ENCODE results near the gene SELL.

Gene SELL

DNA sequence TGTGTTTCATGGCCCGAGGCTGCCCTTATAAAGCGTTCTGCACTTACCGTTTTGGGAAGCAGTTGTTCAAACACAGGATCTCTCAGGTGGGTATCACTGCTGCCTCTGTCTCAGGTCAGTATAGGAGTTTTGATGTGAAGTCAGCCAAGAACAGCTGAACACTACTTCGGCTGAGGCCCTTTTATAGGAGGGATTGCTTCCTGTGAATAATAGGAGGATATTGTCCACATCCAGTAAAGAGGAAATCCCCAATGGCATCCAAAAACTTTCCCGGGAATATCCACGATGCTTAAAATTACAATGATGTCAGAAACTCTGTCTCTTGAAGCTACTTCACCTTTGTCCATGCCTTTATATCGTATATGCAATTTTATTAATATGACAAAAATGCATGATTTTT, 22.5 kb upstream of the SELL start, which contains the start of gene SELE:
Gene SELE (minus strand): TSS at position 156 of the 400 bp plus-strand sequence. CDS start 467 bp downstream, outside the sequence.
- ChIA-PET POLR2A (interaction anchor here (1.4 kb wide), 1 partner anchor 61 kb away, joined by 4 read pairs; the partner anchor contains the start of gene METTL18), CTCF (interaction anchor here (1.1 kb wide), 1 partner anchor 76 kb away, joined by 3 read pairs; no protein-coding TSS in a partner anchor)
- no peaks in the 10 kb centered on the region for H3K4me1 ChIP-seq (ENCODE audit: control insufficient read depth, insufficient read depth, low read length)
- H3K27ac ChIP-seq (ENCODE audit: extremely low read depth, low read depth, low read length) = no peak within 1 kb of the TSS
- H3K36me3 ChIP-seq (ENCODE audit: control insufficient read depth in 2 of 2, insufficient read depth in 1 of 2, low read length in 2 of 2) = no peaks in the 10 kb centered on the region
- no peak within 1 kb of the TSS for H3K4me3 ChIP-seq (ENCODE audit: low read depth, low read length)
- TF ChIP-seq, protein P1, sequence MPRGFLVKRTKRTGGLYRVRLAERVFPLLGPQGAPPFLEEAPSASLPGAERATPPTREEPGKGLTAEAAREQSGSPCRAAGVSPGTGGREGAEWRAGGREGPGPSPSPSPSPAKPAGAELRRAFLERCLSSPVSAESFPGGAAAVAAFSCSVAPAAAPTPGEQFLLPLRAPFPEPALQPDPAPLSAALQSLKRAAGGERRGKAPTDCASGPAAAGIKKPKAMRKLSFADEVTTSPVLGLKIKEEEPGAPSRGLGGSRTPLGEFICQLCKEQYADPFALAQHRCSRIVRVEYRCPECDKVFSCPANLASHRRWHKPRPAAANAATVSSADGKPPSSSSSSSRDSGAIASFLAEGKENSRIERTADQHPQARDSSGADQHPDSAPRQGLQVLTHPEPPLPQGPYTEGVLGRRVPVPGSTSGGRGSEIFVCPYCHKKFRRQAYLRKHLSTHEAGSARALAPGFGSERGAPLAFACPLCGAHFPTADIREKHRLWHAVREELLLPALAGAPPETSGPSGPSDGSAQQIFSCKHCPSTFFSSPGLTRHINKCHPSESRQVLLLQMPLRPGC (tag by site-specific recombination; IDR thresholded peaks at IDR 0.05) = no peak
- TF ChIP-seq OVOL3 (tag by site-specific recombination; IDR thresholded peaks at IDR 0.05) (no peak), ZNF223 (tag by site-specific recombination; IDR thresholded peaks at IDR 0.05) (no peak), ZNF112 (tag by site-specific recombination; IDR thresholded peaks at IDR 0.05) (no peak), ZNF221 (tag by site-specific recombination; IDR thresholded peaks at IDR 0.05; ENCODE audit: borderline replicate concordance) (no peak), ZNF366 (tag by site-specific recombination; conservative IDR thresholded peaks at IDR 0.05) (no peak), ZNF302 (tag by site-specific recombination; IDR thresholded peaks at IDR 0.05; ENCODE audit: low read depth) (no peak), ZNF544 (tag by site-specific recombination; IDR thresholded peaks at IDR 0.05) (no peak), ZNF843 (tag by site-specific recombination; IDR thresholded peaks at IDR 0.05) (no peak), ZNF701 (tag by site-specific recombination; IDR thresholded peaks at IDR 0.05) (no peak), ZNF571 (tag by site-specific recombination; IDR thresholded peaks at IDR 0.05) (no peak), KLF1 (tag by site-specific recombination; IDR thresholded peaks at IDR 0.05) (no peak), ZNF660 (tag by site-specific recombination; IDR thresholded peaks at IDR 0.05) (no peak), ZXDB (tag by site-specific recombination; IDR thresholded peaks at IDR 0.05) (no peak), ZNF169 (tag by site-specific recombination; IDR thresholded peaks at IDR 0.05) (no peak), ZNF335 (tag by site-specific recombination; conservative IDR thresholded peaks at IDR 0.05) (no peak)
- TF ChIP-seq, protein P2, sequence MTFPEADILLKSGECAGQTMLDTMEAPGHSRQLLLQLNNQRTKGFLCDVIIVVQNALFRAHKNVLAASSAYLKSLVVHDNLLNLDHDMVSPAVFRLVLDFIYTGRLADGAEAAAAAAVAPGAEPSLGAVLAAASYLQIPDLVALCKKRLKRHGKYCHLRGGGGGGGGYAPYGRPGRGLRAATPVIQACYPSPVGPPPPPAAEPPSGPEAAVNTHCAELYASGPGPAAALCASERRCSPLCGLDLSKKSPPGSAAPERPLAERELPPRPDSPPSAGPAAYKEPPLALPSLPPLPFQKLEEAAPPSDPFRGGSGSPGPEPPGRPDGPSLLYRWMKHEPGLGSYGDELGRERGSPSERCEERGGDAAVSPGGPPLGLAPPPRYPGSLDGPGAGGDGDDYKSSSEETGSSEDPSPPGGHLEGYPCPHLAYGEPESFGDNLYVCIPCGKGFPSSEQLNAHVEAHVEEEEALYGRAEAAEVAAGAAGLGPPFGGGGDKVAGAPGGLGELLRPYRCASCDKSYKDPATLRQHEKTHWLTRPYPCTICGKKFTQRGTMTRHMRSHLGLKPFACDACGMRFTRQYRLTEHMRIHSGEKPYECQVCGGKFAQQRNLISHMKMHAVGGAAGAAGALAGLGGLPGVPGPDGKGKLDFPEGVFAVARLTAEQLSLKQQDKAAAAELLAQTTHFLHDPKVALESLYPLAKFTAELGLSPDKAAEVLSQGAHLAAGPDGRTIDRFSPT (tag by site-specific recombination; IDR thresholded peaks at IDR 0.05) = no peak
- TF ChIP-seq, protein P3, sequence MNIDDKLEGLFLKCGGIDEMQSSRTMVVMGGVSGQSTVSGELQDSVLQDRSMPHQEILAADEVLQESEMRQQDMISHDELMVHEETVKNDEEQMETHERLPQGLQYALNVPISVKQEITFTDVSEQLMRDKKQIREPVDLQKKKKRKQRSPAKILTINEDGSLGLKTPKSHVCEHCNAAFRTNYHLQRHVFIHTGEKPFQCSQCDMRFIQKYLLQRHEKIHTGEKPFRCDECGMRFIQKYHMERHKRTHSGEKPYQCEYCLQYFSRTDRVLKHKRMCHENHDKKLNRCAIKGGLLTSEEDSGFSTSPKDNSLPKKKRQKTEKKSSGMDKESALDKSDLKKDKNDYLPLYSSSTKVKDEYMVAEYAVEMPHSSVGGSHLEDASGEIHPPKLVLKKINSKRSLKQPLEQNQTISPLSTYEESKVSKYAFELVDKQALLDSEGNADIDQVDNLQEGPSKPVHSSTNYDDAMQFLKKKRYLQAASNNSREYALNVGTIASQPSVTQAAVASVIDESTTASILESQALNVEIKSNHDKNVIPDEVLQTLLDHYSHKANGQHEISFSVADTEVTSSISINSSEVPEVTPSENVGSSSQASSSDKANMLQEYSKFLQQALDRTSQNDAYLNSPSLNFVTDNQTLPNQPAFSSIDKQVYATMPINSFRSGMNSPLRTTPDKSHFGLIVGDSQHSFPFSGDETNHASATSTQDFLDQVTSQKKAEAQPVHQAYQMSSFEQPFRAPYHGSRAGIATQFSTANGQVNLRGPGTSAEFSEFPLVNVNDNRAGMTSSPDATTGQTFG (tag by site-specific recombination; IDR thresholded peaks at IDR 0.05; ENCODE audit: borderline replicate concordance) = no peak
- TF ChIP-seq, protein P4, sequence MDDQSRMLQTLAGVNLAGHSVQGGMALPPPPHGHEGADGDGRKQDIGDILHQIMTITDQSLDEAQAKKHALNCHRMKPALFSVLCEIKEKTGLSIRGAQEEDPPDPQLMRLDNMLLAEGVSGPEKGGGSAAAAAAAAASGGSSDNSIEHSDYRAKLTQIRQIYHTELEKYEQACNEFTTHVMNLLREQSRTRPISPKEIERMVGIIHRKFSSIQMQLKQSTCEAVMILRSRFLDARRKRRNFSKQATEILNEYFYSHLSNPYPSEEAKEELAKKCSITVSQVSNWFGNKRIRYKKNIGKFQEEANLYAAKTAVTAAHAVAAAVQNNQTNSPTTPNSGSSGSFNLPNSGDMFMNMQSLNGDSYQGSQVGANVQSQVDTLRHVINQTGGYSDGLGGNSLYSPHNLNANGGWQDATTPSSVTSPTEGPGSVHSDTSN (CRISPR knock-in tag; IDR thresholded peaks at IDR 0.05) = no peak
- TF ChIP-seq, protein P5, sequence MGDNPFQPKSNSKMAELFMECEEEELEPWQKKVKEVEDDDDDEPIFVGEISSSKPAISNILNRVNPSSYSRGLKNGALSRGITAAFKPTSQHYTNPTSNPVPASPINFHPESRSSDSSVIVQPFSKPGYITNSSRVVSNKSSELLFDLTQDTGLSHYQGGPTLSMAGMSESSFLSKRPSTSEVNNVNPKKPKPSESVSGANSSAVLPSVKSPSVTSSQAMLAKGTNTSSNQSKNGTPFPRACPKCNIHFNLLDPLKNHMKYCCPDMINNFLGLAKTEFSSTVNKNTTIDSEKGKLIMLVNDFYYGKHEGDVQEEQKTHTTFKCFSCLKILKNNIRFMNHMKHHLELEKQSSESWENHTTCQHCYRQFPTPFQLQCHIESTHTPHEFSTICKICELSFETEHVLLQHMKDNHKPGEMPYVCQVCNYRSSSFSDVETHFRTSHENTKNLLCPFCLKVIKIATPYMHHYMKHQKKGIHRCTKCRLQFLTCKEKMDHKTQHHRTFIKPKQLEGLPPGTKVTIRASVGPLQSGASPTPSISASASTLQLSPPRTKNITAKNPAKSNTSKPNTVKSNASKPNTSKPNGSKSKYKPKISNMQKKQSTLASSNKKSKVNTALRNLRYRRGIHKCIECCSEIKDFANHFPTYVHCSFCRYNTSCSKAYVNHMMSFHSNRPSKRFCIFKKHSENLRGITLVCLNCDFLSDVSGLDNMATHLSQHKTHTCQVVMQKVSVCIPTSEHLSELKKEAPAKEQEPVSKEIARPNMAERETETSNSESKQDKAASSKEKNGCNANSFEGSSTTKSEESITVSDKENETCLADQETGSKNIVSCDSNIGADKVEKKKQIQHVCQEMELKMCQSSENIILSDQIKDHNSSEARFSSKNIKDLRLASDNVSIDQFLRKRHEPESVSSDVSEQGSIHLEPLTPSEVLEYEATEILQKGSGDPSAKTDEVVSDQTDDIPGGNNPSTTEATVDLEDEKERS (tag by site-specific recombination; IDR thresholded peaks at IDR 0.05) = no peak
- no peaks in the 10 kb centered on the region for H3K9me3 ChIP-seq (ENCODE audit: control insufficient read depth, insufficient read depth, low read depth, low read length)
